IPS-18a (cell line): Measurements from ENCODE around the gene TMEM41A.
"Not testable (repeated sequence)": the region's sequence is repeated elsewhere in the genome, so short reads cannot be mapped to it uniquely, and the experiment has no call there.

Experiments
- H3K27ac ChIP-seq: one replicate; pipeline ENCODE4 v1.5.1; 2013; ENCODE audit warnings: low read length
- H3K27me3 ChIP-seq: one replicate; pipeline ENCODE4 v1.6.1; 2013; ENCODE audit warnings: mild to moderate bottlenecking, low read length; ENCODE audit not compliant: control insufficient read depth, insufficient read depth
- H3K36me3 ChIP-seq: one replicate; pipeline ENCODE4 v1.6.1; 2013; ENCODE audit warnings: low read depth, low read length; ENCODE audit not compliant: control insufficient read depth
- H3K4me1 ChIP-seq: one replicate; pipeline ENCODE4 v1.6.1; 2013; ENCODE audit warnings: low read depth, low read length; ENCODE audit not compliant: control insufficient read depth
- H3K4me3 ChIP-seq: one replicate; pipeline ENCODE4 v1.5.1; 2013; ENCODE audit warnings: low read length
- H3K9ac ChIP-seq: one replicate; pipeline ENCODE4 v1.6.1; 2013; ENCODE audit warnings: mild to moderate bottlenecking, low read length, moderate library complexity
- H3K9me3 ChIP-seq: one replicate; pipeline ENCODE4 v1.6.1; 2013; ENCODE audit warnings: low read depth, low read length; ENCODE audit not compliant: control insufficient read depth

TMEM41A gene

GRCh38 chr3:185451432-185451831, 47.4 kb downstream of the TMEM41A start:
- H3K9me3 ChIP-seq, H3K27ac ChIP-seq, H3K4me3 ChIP-seq, H3K36me3 ChIP-seq, H3K4me1 ChIP-seq, H3K27me3 ChIP-seq, H3K9ac ChIP-seq: not testable (repeated sequence)

DNA sequence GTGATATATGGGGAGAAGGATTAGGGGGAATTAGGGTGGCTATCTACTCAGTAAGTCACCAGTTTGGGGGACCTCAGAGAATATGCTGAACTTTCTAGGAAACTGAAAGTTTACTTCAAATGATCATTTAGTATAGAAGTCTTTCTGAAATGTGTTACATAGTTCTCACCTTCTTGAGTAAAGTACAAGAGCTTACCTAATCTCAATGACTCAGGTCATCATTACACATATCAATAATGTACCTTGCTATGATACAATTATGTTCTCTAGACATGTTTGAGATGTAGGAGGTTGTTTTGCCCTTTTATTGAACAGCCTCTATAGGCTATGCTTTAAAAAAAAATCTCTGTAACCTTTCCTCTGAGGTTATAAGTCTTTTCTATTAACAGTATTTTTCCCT, 50.7 kb downstream of the TMEM41A start:
- Histone ChIP-seq H3K4me3 (no peak overlapping the region), H3K9me3 (no peaks in the 10 kb centered on the region), H3K27ac (no peak overlapping the region), H3K9ac (no peak overlapping the region), H3K36me3 (no peaks in the 10 kb centered on the region), H3K4me1 (no peaks in the 10 kb centered on the region), H3K27me3 (no peaks in the 10 kb centered on the region)

DNA sequence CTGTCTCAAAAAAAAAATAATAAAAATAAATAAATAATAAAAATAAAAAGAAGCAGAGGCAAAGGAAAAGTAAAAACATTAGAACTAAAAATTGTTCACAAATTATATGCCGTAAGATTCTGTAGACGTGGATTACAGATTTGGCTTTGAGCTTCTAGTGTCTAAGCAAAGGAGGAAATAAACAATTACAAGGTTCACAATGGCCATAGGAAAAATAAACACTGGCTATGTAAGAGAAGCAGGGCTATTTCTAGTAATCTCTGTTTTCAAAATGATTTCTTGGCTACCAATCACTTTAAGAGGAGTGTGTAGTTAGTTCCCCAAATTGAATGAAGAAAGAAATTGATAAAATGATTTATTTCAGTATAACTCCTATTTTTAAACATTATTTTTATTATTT, 54.5 kb downstream of the TMEM41A start:
- no peaks in the 10 kb centered on the region for H3K4me1 ChIP-seq
- H3K36me3 ChIP-seq, result no peaks in the 10 kb centered on the region
- H3K27me3 ChIP-seq, result no peaks in the 10 kb centered on the region
- H3K27ac ChIP-seq, result no peak overlapping the region
- no peak overlapping the region for H3K4me3 ChIP-seq
- no peaks in the 10 kb centered on the region for H3K9me3 ChIP-seq
- no peak overlapping the region for H3K9ac ChIP-seq

DNA sequence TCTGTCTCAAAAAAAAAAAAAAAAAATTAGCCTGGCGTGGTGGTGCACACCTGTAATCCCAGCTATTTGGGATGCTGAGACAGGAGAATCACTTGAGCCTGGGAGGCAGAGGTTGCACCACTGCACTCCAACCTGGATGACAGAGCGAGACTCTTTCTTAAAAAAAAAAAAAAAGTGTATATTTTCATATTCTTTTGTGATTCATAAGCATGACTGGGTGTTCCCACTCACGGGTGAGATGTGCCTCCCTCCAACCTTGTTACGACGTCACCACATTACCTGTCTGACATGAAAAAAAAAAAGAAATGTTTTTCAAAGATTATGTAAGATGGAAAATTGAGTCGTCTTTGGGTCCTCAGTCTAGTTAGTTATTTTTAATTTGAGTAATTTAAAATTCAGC, 56.8 kb downstream of the TMEM41A start:
- H3K36me3 ChIP-seq, result no peaks in the 10 kb centered on the region
- no peak overlapping the region for H3K9ac ChIP-seq
- H3K27ac ChIP-seq, result no peak overlapping the region
- H3K4me3 ChIP-seq, result no peak overlapping the region
- no peaks in the 10 kb centered on the region for H3K27me3 ChIP-seq
- no peaks in the 10 kb centered on the region for H3K4me1 ChIP-seq
- H3K9me3 ChIP-seq, result no peaks in the 10 kb centered on the region

GRCh38 chr3:185439745-185440466, 58.9 kb downstream of the TMEM41A start:
- no peak overlapping the region for H3K9ac ChIP-seq
- H3K9me3 ChIP-seq, result no peaks in the 10 kb centered on the region
- no peaks in the 10 kb centered on the region for H3K36me3 ChIP-seq
- H3K4me1 ChIP-seq, result no peaks in the 10 kb centered on the region
- no peak overlapping the region for H3K27ac ChIP-seq
- no peaks in the 10 kb centered on the region for H3K27me3 ChIP-seq
- H3K4me3 ChIP-seq, result no peak overlapping the region
